Measurements from ENCODE around the gene PSMB5. TPM values are rescaled to one million over a fixed set of nuclear protein-coding genes. Genes with fewer than 3 reads are reported as not detected.

Gene PSMB5
- total and polyA plus RNA-seq, 4 donors = 132 to 211 (median 179) TPM

DNA sequence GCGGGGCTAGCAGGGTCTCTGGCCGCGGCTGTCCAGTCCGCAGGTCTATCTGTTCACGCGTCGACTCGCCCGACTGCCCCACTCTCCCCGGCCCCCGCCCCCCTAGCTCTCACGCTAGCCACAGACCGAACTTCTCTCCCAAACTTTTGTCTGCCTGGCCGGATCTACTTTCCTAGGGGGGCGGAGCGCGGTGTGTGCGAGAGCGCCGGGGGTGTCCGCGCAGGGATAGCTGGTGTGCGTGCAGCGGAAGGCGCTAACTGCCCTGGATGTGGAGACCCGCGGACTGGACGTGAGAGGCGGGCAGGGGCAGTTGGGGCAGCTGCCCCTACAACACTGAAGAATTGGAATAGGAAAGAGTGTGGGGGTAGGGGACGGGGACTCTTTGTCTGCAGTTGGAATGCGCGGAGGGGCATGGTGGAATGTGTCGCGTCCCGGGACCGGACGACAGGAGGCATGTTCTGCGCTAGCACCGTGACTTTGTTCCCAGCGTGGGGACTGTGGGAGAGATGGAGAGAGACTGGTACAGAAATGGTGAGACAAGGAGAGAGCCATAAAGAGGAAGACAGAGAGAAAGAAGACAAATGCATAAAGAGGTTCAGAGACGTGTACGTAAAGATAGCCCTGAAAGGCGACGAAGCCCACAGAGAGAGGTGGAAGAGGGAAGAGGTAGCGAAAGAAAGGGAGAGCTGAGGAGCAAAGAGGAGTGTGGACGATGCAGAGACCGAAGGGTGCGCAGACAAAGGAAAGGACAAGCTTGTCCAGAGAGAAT lies 52.0 kb downstream of the PSMB5 start, which contains the start of gene AJUBA:
TSS of gene AJUBA (minus strand) at position 75 of the 769 bp plus-strand sequence. CDS start 285 bp downstream, outside the sequence.
- WGBS (ENCODE audit: insufficient coverage) = under 1% methylated on average over 48 of the region's 48 CpGs
- H3K27ac ChIP-seq (ENCODE audit: low read depth, low read length) = peak within 1 kb of the TSS; percentile 94
- peaks cover 43% of the 10 kb centered on the region for H3K4me1 ChIP-seq (ENCODE audit: control insufficient read depth, insufficient read depth, low read length)

DNA sequence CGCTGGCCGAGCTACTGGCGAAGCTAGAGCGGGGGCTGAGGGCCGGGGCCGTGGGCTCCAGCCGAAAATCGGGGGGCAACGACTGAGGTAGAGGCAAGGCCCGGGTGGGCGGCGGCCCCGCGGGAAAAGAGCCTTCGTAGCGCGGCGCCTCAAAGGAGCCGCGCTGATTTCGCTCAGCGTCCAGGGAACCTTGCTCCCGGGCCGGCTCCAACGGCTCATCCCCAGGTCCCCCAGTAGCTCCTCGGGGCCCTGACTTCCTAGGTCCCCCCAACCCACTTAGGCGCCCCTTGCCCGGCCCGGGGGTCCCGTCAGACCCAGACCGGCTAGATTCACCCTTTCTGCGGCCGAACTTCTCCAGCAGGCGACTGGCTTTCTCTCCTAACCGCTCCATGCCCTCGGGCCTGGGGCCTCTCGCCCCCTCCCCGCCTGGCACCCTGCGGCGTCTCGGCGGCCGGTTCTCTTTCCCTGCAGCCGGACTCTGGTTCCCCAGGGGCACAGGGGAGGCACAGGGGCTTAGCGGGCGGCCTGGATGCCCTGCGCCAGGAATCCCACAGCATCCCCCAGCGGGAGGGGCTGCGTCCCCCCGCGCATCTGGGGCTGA lies 52.7 kb downstream of the PSMB5 start:
- H3K4me1 ChIP-seq (ENCODE audit: control insufficient read depth, insufficient read depth, low read length) = peaks cover 45% of the 10 kb centered on the region
- H3K9me3 ChIP-seq (ENCODE audit: control insufficient read depth, insufficient read depth, low read length) = no peaks in the 10 kb centered on the region
- DNase-seq (ENCODE audit: low read depth in 4 of 6, low spot score in 6 of 6) = no peak
- WGBS (ENCODE audit: insufficient coverage) = under 1% methylated on average over 51 of the region's 51 CpGs
- peaks cover 4% of the 10 kb centered on the region for H3K36me3 ChIP-seq (ENCODE audit: control insufficient read depth, insufficient read depth, low read length)
- H3K27ac ChIP-seq (ENCODE audit: low read depth, low read length) = peak overlapping the region; percentile 94
- H3K4me3 ChIP-seq (ENCODE audit: low read depth, low read length) = peak overlapping the region; percentile 90
- H3K27me3 ChIP-seq (ENCODE audit: control insufficient read depth, insufficient read depth, low read length) = peaks cover 24% of the 10 kb centered on the region

More for the DNA sequence above, 52.0 kb downstream of the PSMB5 start, which contains the start of gene AJUBA:
- DNase-seq (ENCODE audit: low read depth in 4 of 6, low spot score in 6 of 6) = peak in 5 of 6 donors; percentile 76 to 96 (median 84)
- peaks cover 24% of the 10 kb centered on the region for H3K27me3 ChIP-seq (ENCODE audit: control insufficient read depth, insufficient read depth, low read length)
- H3K36me3 ChIP-seq (ENCODE audit: control insufficient read depth, insufficient read depth, low read length) = peaks cover 10% of the 10 kb centered on the region
- peak within 1 kb of the TSS; percentile 90 for H3K4me3 ChIP-seq (ENCODE audit: low read depth, low read length)
- no peaks in the 10 kb centered on the region for H3K9me3 ChIP-seq (ENCODE audit: control insufficient read depth, insufficient read depth, low read length)

DNA sequence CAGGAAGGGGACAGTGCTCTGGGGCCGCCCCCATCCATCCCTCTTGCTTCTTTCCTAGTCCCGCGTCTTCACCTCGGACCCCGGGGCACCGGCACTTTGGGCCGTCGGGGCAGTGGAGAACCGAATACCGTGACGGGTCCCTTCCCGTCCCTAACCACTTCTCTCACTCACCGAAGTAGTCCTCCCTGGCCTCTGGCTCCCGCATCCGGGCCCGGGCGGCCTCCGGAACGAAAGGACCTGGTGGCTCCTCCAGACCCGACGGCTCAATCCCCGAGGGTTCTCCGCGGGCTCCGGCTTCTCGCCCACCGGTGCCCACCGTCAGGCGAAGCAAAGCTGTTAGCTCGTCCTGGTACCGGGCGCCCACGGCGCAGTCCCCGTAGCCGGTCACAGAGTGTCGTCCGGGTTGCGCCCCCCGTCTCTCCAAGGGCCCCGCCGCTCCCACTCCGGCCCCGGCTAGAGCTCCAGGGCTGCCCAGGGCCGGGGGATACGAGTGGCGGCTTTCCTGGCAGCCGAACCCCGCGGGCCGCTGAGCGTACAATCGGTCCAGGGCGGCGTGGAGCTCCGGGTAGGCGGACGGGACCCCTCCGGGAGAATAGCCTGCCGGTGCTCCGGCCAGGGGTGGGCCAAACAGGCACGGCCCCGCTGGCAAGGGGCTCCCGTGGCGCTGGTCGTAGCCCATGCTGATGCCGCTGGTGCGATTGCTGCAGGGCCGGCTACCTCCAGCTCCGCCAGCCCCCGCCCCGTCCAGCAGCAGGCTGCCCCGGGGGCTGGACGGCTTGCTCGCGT lies 53.4 kb downstream of the PSMB5 start:
- peak overlapping the region; percentile 94 for H3K27ac ChIP-seq (ENCODE audit: low read depth, low read length)
- DNase-seq (ENCODE audit: low read depth in 4 of 6, low spot score in 6 of 6) = peak in 1 of 6 donors; percentile 35
- under 1% methylated on average over 76 of the region's 76 CpGs for WGBS (ENCODE audit: insufficient coverage)
- peaks cover 48% of the 10 kb centered on the region for H3K4me1 ChIP-seq (ENCODE audit: control insufficient read depth, insufficient read depth, low read length)
- H3K27me3 ChIP-seq (ENCODE audit: control insufficient read depth, insufficient read depth, low read length) = peaks cover 24% of the 10 kb centered on the region
- peak overlapping the region; percentile 90 for H3K4me3 ChIP-seq (ENCODE audit: low read depth, low read length)
- H3K9me3 ChIP-seq (ENCODE audit: control insufficient read depth, insufficient read depth, low read length) = no peaks in the 10 kb centered on the region
- H3K36me3 ChIP-seq (ENCODE audit: control insufficient read depth, insufficient read depth, low read length) = peaks cover 4% of the 10 kb centered on the region

DNA sequence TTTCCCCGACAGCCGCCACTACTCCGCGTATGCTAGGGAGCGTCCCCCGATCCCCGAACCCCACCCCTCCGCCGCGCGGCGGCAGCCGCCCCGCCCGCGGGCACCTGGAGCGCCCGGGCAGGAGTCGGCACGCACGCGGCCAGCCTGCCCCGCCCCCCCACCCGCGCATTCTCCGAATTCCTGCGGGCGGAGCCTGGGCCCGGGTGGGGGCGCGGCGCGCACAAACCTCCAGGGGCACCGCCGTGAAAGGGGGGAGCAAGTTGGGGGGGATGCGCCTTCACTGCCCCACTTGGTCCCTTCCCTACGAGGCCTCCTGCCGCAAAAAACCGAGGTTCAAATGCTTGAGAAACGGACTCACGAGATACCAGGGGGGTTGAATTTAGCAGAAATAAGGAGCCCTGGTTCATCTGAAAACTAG lies 54.0 kb downstream of the PSMB5 start:
- Histone ChIP-seq H3K27ac (ENCODE audit: low read depth, low read length) (peak overlapping the region; percentile 64), H3K27me3 (ENCODE audit: control insufficient read depth, insufficient read depth, low read length) (peaks cover 24% of the 10 kb centered on the region), H3K9me3 (ENCODE audit: control insufficient read depth, insufficient read depth, low read length) (no peaks in the 10 kb centered on the region), H3K4me1 (ENCODE audit: control insufficient read depth, insufficient read depth, low read length) (peaks cover 48% of the 10 kb centered on the region), H3K36me3 (ENCODE audit: control insufficient read depth, insufficient read depth, low read length) (peaks cover 4% of the 10 kb centered on the region), H3K4me3 (ENCODE audit: low read depth, low read length) (peak overlapping the region; percentile 90)
- WGBS (ENCODE audit: insufficient coverage) = 1% methylated on average over 15 of the region's 41 CpGs
- peak in 1 of 6 donors; percentile 44 for DNase-seq (ENCODE audit: low read depth in 4 of 6, low spot score in 6 of 6)

DNA sequence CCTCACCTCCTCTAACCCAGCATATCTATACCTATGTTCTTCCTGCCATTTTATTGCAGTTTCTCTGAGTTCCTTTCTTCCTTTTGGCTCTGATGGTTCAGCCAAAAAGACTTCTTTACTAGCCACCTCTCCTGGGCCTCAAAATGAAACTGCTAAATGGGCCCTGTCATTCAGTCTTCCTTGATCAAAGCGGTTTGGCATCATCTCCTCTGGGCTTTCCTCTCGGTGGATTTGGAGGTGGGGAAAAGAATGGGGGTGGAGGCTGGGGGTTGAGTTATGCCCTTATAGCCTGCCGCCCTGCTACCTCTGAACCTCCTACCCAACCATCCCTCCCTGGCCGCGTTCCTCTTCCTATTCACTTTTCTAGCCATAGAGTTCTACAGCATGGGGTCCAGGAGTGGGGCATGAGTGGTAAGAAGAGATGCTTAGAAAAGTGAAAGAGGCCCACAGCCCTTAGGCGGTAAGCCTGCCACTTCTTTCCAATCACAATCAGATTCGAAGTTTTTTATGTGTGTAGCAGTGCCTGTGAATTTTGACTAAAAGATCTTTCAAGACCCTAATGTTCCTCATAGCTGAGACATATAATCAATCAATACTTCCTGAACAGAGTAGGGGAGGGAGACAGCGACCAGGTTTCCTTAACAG lies 54.8 kb downstream of the PSMB5 start:
- Histone ChIP-seq H3K36me3 (ENCODE audit: control insufficient read depth, insufficient read depth, low read length) (peaks cover 4% of the 10 kb centered on the region), H3K4me1 (ENCODE audit: control insufficient read depth, insufficient read depth, low read length) (peaks cover 48% of the 10 kb centered on the region), H3K4me3 (ENCODE audit: low read depth, low read length) (peak overlapping the region; percentile 32), H3K27ac (ENCODE audit: low read depth, low read length) (peak overlapping the region; percentile 64), H3K27me3 (ENCODE audit: control insufficient read depth, insufficient read depth, low read length) (peaks cover 24% of the 10 kb centered on the region), H3K9me3 (ENCODE audit: control insufficient read depth, insufficient read depth, low read length) (no peaks in the 10 kb centered on the region)
- WGBS (ENCODE audit: insufficient coverage) = 43% methylated on average over 1 of the region's 8 CpGs
- DNase-seq (ENCODE audit: low read depth in 4 of 6, low spot score in 6 of 6) = no peak

DNA sequence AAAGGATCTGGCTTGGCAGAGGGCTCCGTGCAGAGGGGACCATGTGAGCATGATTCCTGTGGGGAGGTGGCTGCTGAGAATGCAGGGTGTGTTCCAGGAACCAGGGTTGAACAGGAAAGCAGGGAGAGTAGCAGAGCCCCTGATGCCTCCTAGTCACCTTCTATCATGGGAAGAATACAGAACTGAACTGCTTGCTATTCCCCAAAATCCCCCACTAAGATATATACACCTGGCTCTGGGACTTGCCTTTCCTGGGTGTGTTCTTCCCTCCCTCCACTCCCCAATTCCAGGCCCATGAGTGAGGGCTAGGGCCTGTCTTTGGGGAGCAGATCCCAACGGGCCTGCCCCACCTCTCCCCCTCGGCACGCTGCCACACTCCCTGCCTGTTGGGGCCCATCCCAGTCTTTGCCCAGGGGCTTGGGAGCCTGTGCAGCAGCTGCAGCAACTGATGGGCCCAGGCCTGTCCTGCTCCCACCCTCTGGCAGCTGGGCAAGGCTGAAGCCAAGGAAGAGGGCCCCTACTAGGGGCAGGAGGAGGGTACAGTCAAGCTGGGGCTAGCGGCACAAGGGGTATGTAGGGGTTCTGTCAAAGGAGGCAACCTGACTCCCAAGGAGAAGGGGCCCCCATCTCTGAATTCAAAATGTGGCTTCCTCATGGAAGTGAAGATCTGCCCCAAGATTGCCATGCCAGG lies 55.6 kb downstream of the PSMB5 start:
- WGBS (ENCODE audit: insufficient coverage) = 43% methylated on average over 3 of the region's 5 CpGs
- Histone ChIP-seq H3K9me3 (ENCODE audit: control insufficient read depth, insufficient read depth, low read length) (no peaks in the 10 kb centered on the region), H3K36me3 (ENCODE audit: control insufficient read depth, insufficient read depth, low read length) (peaks cover 4% of the 10 kb centered on the region), H3K4me1 (ENCODE audit: control insufficient read depth, insufficient read depth, low read length) (peaks cover 48% of the 10 kb centered on the region), H3K27me3 (ENCODE audit: control insufficient read depth, insufficient read depth, low read length) (peaks cover 24% of the 10 kb centered on the region), H3K27ac (ENCODE audit: low read depth, low read length) (peak overlapping the region; percentile 15), H3K4me3 (ENCODE audit: low read depth, low read length) (no peak overlapping the region)
- no peak for DNase-seq (ENCODE audit: low read depth in 4 of 6, low spot score in 6 of 6)

DNA sequence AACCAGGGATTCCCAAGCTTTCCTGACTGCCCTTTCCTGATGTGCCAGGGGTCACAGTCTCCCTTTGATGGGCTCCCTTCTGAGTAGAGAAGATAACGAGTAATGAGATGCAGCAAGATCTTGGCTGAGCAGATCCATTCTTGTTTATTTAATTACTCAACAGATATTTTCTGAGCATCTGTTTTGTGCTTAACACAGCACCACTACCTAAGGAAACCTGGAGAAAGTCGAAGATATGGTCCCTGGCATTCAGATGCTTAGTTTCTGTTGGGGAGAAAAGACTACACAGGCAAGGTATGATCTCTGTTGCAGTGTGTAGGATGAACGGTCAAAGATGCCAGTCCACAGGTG lies 56.2 kb downstream of the PSMB5 start:
- Histone ChIP-seq H3K27me3 (ENCODE audit: control insufficient read depth, insufficient read depth, low read length) (peaks cover 24% of the 10 kb centered on the region), H3K36me3 (ENCODE audit: control insufficient read depth, insufficient read depth, low read length) (peaks cover 4% of the 10 kb centered on the region), H3K4me3 (ENCODE audit: low read depth, low read length) (no peak overlapping the region), H3K27ac (ENCODE audit: low read depth, low read length) (peak overlapping the region; percentile 45), H3K4me1 (ENCODE audit: control insufficient read depth, insufficient read depth, low read length) (peaks cover 48% of the 10 kb centered on the region), H3K9me3 (ENCODE audit: control insufficient read depth, insufficient read depth, low read length) (no peaks in the 10 kb centered on the region)
- 83% methylated on average over 2 of the region's 3 CpGs for WGBS (ENCODE audit: insufficient coverage)
- DNase-seq (ENCODE audit: low read depth in 4 of 6, low spot score in 6 of 6) = no peak

DNA sequence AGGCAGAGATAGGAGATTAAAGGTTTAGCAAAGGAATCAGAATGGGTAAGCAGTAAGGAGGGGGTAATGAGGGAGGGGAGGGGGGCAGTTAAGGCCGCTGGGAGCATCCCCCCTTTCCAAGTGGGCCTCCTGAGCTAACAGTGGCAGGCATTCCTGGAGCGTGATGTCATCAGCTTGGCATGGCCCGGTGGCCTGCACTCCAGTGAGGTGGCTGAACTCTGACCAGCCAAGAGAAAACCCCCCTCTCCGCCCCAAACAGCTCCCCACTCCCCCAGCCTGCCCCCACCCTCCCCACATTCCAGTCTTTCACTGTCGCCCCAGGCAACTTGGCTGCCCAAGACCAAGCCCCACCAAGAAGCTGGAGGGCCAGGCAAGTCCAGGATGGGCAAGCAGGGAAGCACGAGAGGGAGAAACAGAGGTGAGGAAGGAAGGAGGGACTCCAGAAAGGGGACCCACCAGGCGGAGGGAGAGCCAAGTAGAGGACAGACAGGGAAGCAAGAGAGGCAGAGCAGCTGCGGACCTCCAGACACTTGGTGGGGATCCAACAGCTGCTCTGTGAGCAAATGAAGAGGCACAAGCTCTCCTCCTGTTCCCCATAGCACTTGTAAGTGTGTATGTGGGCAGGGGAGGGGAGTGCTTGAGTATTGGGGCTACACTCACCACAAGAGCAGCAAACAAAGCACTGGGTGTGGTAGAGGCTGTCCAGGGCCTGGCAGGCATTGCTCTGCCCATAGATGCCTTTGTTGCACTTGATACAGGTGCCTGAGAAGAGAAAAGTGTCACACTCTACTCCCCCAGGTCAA lies 56.8 kb downstream of the PSMB5 start:
- WGBS (ENCODE audit: insufficient coverage) = 43% methylated on average over 5 of the region's 8 CpGs
- Histone ChIP-seq H3K36me3 (ENCODE audit: control insufficient read depth, insufficient read depth, low read length) (peaks cover 7% of the 10 kb centered on the region), H3K9me3 (ENCODE audit: control insufficient read depth, insufficient read depth, low read length) (no peaks in the 10 kb centered on the region), H3K27ac (ENCODE audit: low read depth, low read length) (peak overlapping the region; percentile 45), H3K4me3 (ENCODE audit: low read depth, low read length) (no peak overlapping the region), H3K4me1 (ENCODE audit: control insufficient read depth, insufficient read depth, low read length) (peaks cover 45% of the 10 kb centered on the region), H3K27me3 (ENCODE audit: control insufficient read depth, insufficient read depth, low read length) (peaks cover 24% of the 10 kb centered on the region)
- DNase-seq (ENCODE audit: low read depth in 4 of 6, low spot score in 6 of 6) = peak in 1 of 6 donors; percentile 62

All from spinal cord (tissue), 10 donors.